Measurements from ENCODE around the gene GPX4. TPM values are rescaled to one million over a fixed set of nuclear protein-coding genes. Genes with fewer than 3 reads are reported as not detected.

GPX4 gene
- total RNA-seq, 1 donor from 2014 or later: 327 TPM

DNA sequence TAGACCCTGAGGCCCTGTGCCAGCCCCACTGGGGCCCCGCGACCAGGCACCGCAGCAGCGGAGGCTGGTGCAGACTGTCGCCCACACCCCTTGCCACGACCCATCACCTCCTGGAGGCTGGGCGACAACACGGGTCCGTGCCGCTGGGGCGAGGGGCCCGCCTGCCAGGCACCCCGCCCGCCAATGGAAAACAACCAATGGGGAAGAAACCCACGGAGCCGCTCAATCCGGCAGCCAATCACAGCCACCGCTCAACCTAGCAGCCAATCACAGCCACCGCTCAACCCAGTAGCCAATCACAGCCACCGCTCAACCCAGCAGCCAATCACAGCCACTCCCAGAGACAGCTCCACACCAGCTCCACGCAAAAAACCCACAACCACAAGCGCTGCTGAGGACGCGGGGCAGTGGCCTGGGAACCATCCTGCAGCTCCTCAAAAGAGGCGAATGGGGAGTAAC lies 29.7 kb downstream of the GPX4 start:
- H3K27ac ChIP-seq (replicated peaks): peak overlapping the region; percentile 93
- intact Hi-C loops (cut with micrococcal nuclease): no loop called here
- H3K9me3 ChIP-seq (replicated peaks): no peaks in the 10 kb centered on the region
- peaks cover 3% of the 10 kb centered on the region for H3K36me3 ChIP-seq
- no peak for DNase-seq
- H3K4me1 ChIP-seq: peaks cover 63% of the 10 kb centered on the region
- peak overlapping the region; percentile 79 for H3K4me3 ChIP-seq
- H3K27me3 ChIP-seq (ENCODE audit: low read depth): no peaks in the 10 kb centered on the region
- no peak for TF ChIP-seq CTCF (IDR thresholded peaks at IDR 0.05; ENCODE audit: borderline replicate concordance)

DNA sequence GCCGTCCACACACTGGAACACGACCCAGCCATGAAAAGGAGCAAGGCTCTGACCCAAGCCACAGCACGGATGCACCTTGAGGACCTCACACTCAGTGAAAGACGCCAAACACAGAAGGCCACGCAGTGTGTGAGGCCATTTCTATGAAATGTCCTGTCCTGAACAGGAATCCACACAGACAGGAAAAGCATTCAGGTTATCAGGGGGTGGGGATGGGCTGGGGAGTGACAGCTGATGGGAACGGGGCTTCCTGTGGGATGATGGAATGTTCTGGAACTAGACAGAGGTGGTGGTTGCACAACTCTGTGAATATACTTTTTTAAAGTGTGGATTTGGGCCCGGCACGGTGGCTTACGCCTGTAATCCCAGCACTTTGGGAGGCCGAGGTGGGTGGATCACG lies 30.6 kb downstream of the GPX4 start:
- Histone ChIP-seq H3K36me3 (peaks cover under 1% of the 10 kb centered on the region), H3K4me3 (no peak overlapping the region), H3K9me3 (replicated peaks) (no peaks in the 10 kb centered on the region), H3K4me1 (peaks cover 61% of the 10 kb centered on the region), H3K27ac (replicated peaks) (no peak overlapping the region), H3K27me3 (ENCODE audit: low read depth) (no peaks in the 10 kb centered on the region)
- DNase-seq: no peak
- TF ChIP-seq CTCF (IDR thresholded peaks at IDR 0.05; ENCODE audit: borderline replicate concordance): no peak
- intact Hi-C loops (cut with micrococcal nuclease): no loop called here

DNA sequence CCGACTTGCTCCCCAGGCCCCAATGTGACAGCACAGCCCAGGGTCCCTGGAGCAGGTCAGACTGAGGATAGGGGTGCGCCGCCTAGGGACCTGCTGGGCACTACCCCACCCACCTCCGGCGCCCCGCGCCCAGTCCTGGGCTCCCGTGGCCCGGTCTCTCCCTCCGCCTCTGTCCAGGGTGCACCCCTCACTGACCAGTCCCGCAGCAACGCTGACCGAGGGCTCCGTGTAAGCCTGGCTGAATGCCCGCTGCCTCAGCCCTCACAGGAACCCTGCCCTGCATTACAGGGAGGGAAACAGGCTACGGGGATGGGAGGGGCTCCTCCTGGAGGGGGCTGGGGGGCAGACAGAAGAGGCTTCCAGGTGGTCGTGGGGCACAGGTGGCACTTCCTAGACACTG lies 31.7 kb downstream of the GPX4 start:
- Histone ChIP-seq H3K4me1 (peaks cover 51% of the 10 kb centered on the region), H3K36me3 (peaks cover 5% of the 10 kb centered on the region), H3K27ac (replicated peaks) (peak overlapping the region; percentile 30), H3K4me3 (no peak overlapping the region), H3K27me3 (ENCODE audit: low read depth) (no peaks in the 10 kb centered on the region), H3K9me3 (replicated peaks) (no peaks in the 10 kb centered on the region)
- DNase-seq: no peak
- TF ChIP-seq CTCF (IDR thresholded peaks at IDR 0.05; ENCODE audit: borderline replicate concordance): no peak
- intact Hi-C loops (cut with micrococcal nuclease): no loop called here

DNA sequence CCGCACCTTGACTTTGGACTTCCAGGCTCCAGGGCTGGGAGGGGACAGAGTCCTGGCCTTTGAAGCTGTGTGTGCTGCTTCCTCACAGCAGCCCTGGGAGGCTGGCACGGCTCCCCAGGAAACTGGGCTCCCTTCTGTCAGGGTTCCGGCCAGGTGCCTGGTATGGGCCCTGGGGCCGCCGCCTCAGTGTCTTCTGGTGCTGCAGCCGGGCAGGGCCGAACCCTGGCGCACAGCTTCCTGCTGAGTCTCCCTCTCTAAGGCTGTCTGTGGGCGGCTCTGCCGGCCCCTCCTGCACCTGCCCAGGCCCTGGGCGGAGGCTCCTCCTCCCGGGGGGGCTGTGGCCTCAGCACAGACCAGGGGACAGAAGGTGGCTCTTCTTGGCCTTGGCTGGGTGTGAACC lies 32.4 kb downstream of the GPX4 start:
- H3K27ac ChIP-seq (replicated peaks): peak overlapping the region; percentile 30
- H3K4me3 ChIP-seq: no peak overlapping the region
- H3K36me3 ChIP-seq: peaks cover 9% of the 10 kb centered on the region
- no peaks in the 10 kb centered on the region for H3K9me3 ChIP-seq (replicated peaks)
- H3K4me1 ChIP-seq: peaks cover 44% of the 10 kb centered on the region
- no peaks in the 10 kb centered on the region for H3K27me3 ChIP-seq (ENCODE audit: low read depth)
- DNase-seq: no peak
- intact Hi-C loops (cut with micrococcal nuclease): no loop called here
- TF ChIP-seq CTCF (IDR thresholded peaks at IDR 0.05; ENCODE audit: borderline replicate concordance): no peak

DNA sequence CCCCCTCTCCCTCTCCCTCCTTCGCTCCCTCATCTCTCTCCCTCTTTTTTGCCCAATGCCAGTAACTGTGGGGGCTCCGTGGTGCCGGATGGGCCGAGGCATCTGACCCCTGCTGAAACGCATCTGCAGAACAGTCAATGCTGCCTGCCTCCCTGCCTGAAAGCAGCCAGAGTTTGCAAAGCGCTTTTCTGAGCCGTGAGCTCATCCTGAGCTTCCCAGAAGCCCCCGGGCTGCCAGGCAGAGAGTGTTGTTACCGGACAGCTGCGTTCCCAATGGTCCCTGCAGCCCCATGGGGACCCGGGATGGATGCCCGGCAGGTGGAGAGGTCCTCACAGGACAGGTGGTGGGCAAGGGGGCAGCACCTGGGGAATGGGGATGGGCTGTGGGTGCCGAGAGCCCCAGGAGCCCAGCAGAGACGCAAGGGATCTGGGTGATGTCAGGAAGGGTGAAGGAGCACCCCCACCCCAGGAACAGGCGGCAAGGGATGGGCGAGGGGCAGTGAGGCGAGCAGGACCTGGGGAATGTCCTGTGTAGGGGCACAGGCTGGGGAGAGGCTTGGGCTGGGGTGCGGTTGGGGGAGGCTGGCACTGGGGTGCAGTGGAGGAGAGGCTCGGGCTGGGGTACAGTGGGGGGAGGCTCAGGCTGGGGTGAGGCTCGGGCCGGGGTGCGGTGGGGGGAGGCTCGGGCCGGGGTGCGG lies 33.0 kb downstream of the GPX4 start:
- no peak for DNase-seq

More for the DNA sequence above, 33.0 kb downstream of the GPX4 start:
- TF ChIP-seq CTCF (IDR thresholded peaks at IDR 0.05; ENCODE audit: borderline replicate concordance): no peak
- intact Hi-C loops (cut with micrococcal nuclease): no loop called here
- Histone ChIP-seq H3K27ac (replicated peaks) (peak overlapping the region; percentile 30), H3K36me3 (peaks cover 9% of the 10 kb centered on the region), H3K4me3 (no peak overlapping the region), H3K27me3 (ENCODE audit: low read depth) (no peaks in the 10 kb centered on the region), H3K4me1 (peaks cover 38% of the 10 kb centered on the region), H3K9me3 (replicated peaks) (no peaks in the 10 kb centered on the region)
